Stomach (tissue), 4 donors: ENCODE results near the gene TES.

ENCODE experiments used
- EP300 ChIP-seq: sonication (generic); formaldehyde crosslinking; IDR thresholded peaks from one replicate; pipeline ENCODE4 v1.6.1; 2017; ENCODE audit warnings: antibody characterized with exemption
- TF ChIP-seq, protein P1 (sequence below), 7 experiments: fragments of 450-650 bp in 4 of 7; fragments of 200-600 bp in 3 of 7; sonication (generic) in 3 of 7; IDR thresholded peaks; one replicate each; pipeline ENCODE4 v1.5.1; 2016 to 2019; ENCODE audit warnings: antibody characterized with exemption in 7 of 7, control low read depth in 2 of 7, mild to moderate bottlenecking in 1 of 7

DNA sequence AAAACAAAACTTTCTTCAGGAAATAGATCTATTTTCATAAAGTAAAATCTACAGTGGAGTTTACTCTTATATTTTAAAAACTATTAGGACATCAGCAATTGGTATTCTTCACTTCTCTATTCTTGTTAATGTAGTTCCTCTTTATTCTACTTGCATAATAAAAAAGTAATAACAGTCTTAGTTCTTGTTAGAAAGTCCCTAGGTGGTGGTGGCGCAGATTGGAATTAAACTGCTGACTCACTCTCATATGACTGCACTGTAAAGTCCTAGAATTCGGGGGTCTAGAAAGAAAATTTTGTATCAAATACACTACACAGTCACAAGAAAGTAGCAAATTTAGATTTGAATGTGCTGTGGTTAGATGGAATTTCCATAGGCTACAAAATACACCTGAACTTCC lies 44.6 kb upstream of the TES start:
- TF ChIP-seq, protein P1, sequence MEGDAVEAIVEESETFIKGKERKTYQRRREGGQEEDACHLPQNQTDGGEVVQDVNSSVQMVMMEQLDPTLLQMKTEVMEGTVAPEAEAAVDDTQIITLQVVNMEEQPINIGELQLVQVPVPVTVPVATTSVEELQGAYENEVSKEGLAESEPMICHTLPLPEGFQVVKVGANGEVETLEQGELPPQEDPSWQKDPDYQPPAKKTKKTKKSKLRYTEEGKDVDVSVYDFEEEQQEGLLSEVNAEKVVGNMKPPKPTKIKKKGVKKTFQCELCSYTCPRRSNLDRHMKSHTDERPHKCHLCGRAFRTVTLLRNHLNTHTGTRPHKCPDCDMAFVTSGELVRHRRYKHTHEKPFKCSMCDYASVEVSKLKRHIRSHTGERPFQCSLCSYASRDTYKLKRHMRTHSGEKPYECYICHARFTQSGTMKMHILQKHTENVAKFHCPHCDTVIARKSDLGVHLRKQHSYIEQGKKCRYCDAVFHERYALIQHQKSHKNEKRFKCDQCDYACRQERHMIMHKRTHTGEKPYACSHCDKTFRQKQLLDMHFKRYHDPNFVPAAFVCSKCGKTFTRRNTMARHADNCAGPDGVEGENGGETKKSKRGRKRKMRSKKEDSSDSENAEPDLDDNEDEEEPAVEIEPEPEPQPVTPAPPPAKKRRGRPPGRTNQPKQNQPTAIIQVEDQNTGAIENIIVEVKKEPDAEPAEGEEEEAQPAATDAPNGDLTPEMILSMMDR (IDR thresholded peaks at IDR 0.05): no peak
- TF ChIP-seq EP300: no peak
